Left hindlimb (tissue), 1 donor: Measurements from ENCODE around the gene TMEM8B.

Experiments
- DNase-seq: peaks from one replicate; pipeline ENCODE4 v3.0.0-alpha.2; 2018

The TMEM8B gene

GRCh38 chr9:35840881-35841644 is 12.0 kb downstream of the TMEM8B start:
- DNase-seq: no peak

- no peak for DNase-seq
These were observed 12.5 kb downstream of the TMEM8B start for GRCh38 chr9:35841645-35841900.

GRCh38 chr9:35842020-35842745 is 13.2 kb downstream of the TMEM8B start:
- DNase-seq: no peak

GRCh38 chr9:35842795-35843194 is 13.8 kb downstream of the TMEM8B start:
- no peak for DNase-seq

GRCh38 chr9:35844628-35845270 is 15.7 kb downstream of the TMEM8B start:
- DNase-seq: no peak

GRCh38 chr9:35845824-35846771 is 17.1 kb downstream of the TMEM8B start:
- DNase-seq: no peak

GRCh38 chr9:35847792-35848572 is 19.0 kb downstream of the TMEM8B start:
- DNase-seq: no peak

GRCh38 chr9:35852267-35852815 is 23.3 kb downstream of the TMEM8B start:
- no peak for DNase-seq

GRCh38 chr9:35852876-35853865 is 24.1 kb downstream of the TMEM8B start:
- no peak for DNase-seq

GRCh38 chr9:35854091-35854762 is 25.2 kb downstream of the TMEM8B start:
- no peak for DNase-seq

- DNase-seq: no peak
These were observed 27.2 kb downstream of the TMEM8B start for GRCh38 chr9:35856206-35856605.

GRCh38 chr9:35856882-35857281 is 27.9 kb downstream of the TMEM8B start:
- no peak for DNase-seq

GRCh38 chr9:35858458-35858857 is 29.4 kb downstream of the TMEM8B start:
- no peak for DNase-seq

GRCh38 chr9:35859310-35859989 is 30.4 kb downstream of the TMEM8B start:
- no peak for DNase-seq

GRCh38 chr9:35859990-35860339 is 30.9 kb downstream of the TMEM8B start:
- DNase-seq: no peak

- no peak for DNase-seq
These were observed 32.3 kb downstream of the TMEM8B start for GRCh38 chr9:35861161-35861897.

GRCh38 chr9:35862328-35862727 is 33.3 kb downstream of the TMEM8B start:
- no peak for DNase-seq

GRCh38 chr9:35863583-35863982 is 34.6 kb downstream of the TMEM8B start:
- DNase-seq: no peak
